Trophoblast cell (in vitro differentiated cells and primary cell): Measurements from ENCODE around the gene CUEDC1.
A peak's percentile ranks its signal among the peaks of the same experiment; 100 is the strongest.

Experiments used
- DNase-seq, 2 donors: peaks; one replicate each; pipeline ENCODE4 v3.0.0-alpha.2; 2016
- H2AFZ ChIP-seq: 2 replicates; pipeline ENCODE4 v1.6.1; 2013; ENCODE audit warnings: low read length, moderate library complexity, mild to moderate bottlenecking; ENCODE audit not compliant: insufficient read depth, poor library complexity
- H2AK5ac ChIP-seq: 2 replicates; pipeline ENCODE4 v1.6.1; 2013; ENCODE audit warnings: mild to moderate bottlenecking, low read length
- H2BK120ac ChIP-seq: 2 replicates; pipeline ENCODE4 v1.6.1; 2013; ENCODE audit warnings: low read length, mild to moderate bottlenecking, moderate library complexity; ENCODE audit not compliant: insufficient read depth, poor library complexity
- H2BK12ac ChIP-seq: 2 replicates; pipeline ENCODE4 v1.6.1; 2013; ENCODE audit warnings: mild to moderate bottlenecking, low read length, moderate library complexity
- H2BK5ac ChIP-seq: 2 replicates; pipeline ENCODE4 v1.6.1; 2013; ENCODE audit warnings: low read length, low read depth, moderate library complexity, mild to moderate bottlenecking; ENCODE audit not compliant: poor library complexity
- H3K14ac ChIP-seq: 2 replicates; pipeline ENCODE4 v1.6.1; 2013; ENCODE audit warnings: mild to moderate bottlenecking, low read length
- H3K18ac ChIP-seq: 2 replicates; pipeline ENCODE4 v1.6.1; 2013; ENCODE audit warnings: mild to moderate bottlenecking, low read length
- H3K23ac ChIP-seq: 2 replicates; pipeline ENCODE4 v1.6.1; 2013; ENCODE audit warnings: low read length
- H3K27ac ChIP-seq: 2 replicates; pipeline ENCODE4 v1.5.1; 2013; ENCODE audit warnings: low read depth, mild to moderate bottlenecking, inconsistent platforms, low read length, moderate library complexity
- H3K27me3 ChIP-seq: 2 replicates; pipeline ENCODE4 v1.6.1; 2013; ENCODE audit warnings: inconsistent platforms, mild to moderate bottlenecking, low read length, moderate library complexity; ENCODE audit not compliant: insufficient read depth
- H3K36me3 ChIP-seq, 2 experiments: 1 replicate in 1 of 2; 2 replicates in 1 of 2; pipeline ENCODE4 v1.6.1; 2013; ENCODE audit warnings: low read length in 2 of 2, mild to moderate bottlenecking in 2 of 2, moderate library complexity in 1 of 2; ENCODE audit not compliant: insufficient read depth in 2 of 2, control insufficient read depth in 1 of 2
- H3K4ac ChIP-seq: 2 replicates; pipeline ENCODE4 v1.6.1; 2013; ENCODE audit warnings: low read depth, mild to moderate bottlenecking, low read length, moderate library complexity
- H3K4me1 ChIP-seq, 2 experiments: 1 replicate in 1 of 2; 2 replicates in 1 of 2; pipeline ENCODE4 v1.6.1; 2013; ENCODE audit warnings: low read length in 2 of 2, mild to moderate bottlenecking in 2 of 2, moderate library complexity in 1 of 2; ENCODE audit not compliant: insufficient read depth in 2 of 2, control insufficient read depth in 1 of 2
- H3K4me2 ChIP-seq: 2 replicates; pipeline ENCODE4 v1.6.1; 2013; ENCODE audit warnings: inconsistent platforms, mild to moderate bottlenecking, low read length, moderate library complexity
- H3K4me3 ChIP-seq: 2 replicates; pipeline ENCODE4 v1.5.1; 2013; ENCODE audit warnings: mild to moderate bottlenecking, low read depth, low read length, inconsistent platforms
- H3K79me1 ChIP-seq: one replicate; pipeline ENCODE4 v1.6.1; 2013; ENCODE audit warnings: low read length
- H3K79me2 ChIP-seq: 2 replicates; pipeline ENCODE4 v1.6.1; 2013; ENCODE audit warnings: low read length, mild to moderate bottlenecking; ENCODE audit not compliant: control insufficient read depth, insufficient read depth, poor library complexity
- H3K9ac ChIP-seq: 2 replicates; pipeline ENCODE4 v1.6.1; 2013; ENCODE audit warnings: mild to moderate bottlenecking, low read length
- H3K9me3 ChIP-seq: 2 replicates; pipeline ENCODE4 v1.6.1; 2013; ENCODE audit warnings: low read depth, mild to moderate bottlenecking, control low read depth, inconsistent platforms, low read length; ENCODE audit not compliant: insufficient read depth
- H4K12ac ChIP-seq: 2 replicates; pipeline ENCODE4 v1.6.1; 2013; ENCODE audit warnings: low read depth, mild to moderate bottlenecking, low read length, moderate library complexity
- H4K8ac ChIP-seq: 2 replicates; pipeline ENCODE4 v1.6.1; 2013; ENCODE audit warnings: low read depth, mild to moderate bottlenecking, low read length, moderate library complexity
- H4K91ac ChIP-seq: one replicate; pipeline ENCODE4 v1.6.1; 2013; ENCODE audit warnings: low read depth, mild to moderate bottlenecking, low read length, moderate library complexity
- WGBS: extraction: QIAGEN DNeasy Blood & Tissue Kit; methylation state at CpG from one replicate; pipeline ENCODE4 v1.1.7; 2013; ENCODE audit warnings: missing lambda C conversion rate; ENCODE audit not compliant: insufficient read length, insufficient coverage; ENCODE audit errors: extremely low coverage; 5-methylcytosine and 5-hydroxymethylcytosine counted together

CUEDC1 gene

GRCh38 chr17:57838453-57838852 is 116.8 kb downstream of the CUEDC1 start:
- H3K4me1 ChIP-seq: no peaks in the 10 kb centered on the region
- no peak overlapping the region for H3K4me2 ChIP-seq
- no CpG with 5 or more reads among the region's 4 CpGs for WGBS
- H3K4me3 ChIP-seq: no peak overlapping the region
- H2BK12ac ChIP-seq: no peak overlapping the region
- no peak overlapping the region for H3K4ac ChIP-seq
- no peak overlapping the region for H4K8ac ChIP-seq
- H4K91ac ChIP-seq: no peak overlapping the region
- H3K9me3 ChIP-seq: no peaks in the 10 kb centered on the region
- no peak overlapping the region for H3K9ac ChIP-seq
- no peaks in the 10 kb centered on the region for H3K79me1 ChIP-seq
- no peak overlapping the region for H3K14ac ChIP-seq
- no peak overlapping the region for H2BK120ac ChIP-seq
- H2BK5ac ChIP-seq: no peak overlapping the region
- H3K36me3 ChIP-seq: peaks cover 4 to 15% of the 10 kb centered on the region in 2 experiments
- no peak overlapping the region for H3K23ac ChIP-seq
- H3K79me2 ChIP-seq: no peaks in the 10 kb centered on the region
- no peaks in the 10 kb centered on the region for H3K27me3 ChIP-seq
- DNase-seq: peak in 1 of 2 donors; percentile 22
- H2AFZ ChIP-seq: no peak overlapping the region
- no peak overlapping the region for H3K18ac ChIP-seq
- no peak overlapping the region for H3K27ac ChIP-seq
- no peak overlapping the region for H2AK5ac ChIP-seq
- no peak overlapping the region for H4K12ac ChIP-seq

- H3K4me1 ChIP-seq: peaks cover 2 to 4% of the 10 kb centered on the region in 2 experiments
- H3K4me2 ChIP-seq: no peak overlapping the region
- H3K36me3 ChIP-seq: peaks cover 4 to 12% of the 10 kb centered on the region in 2 experiments
- H3K79me1 ChIP-seq: peaks cover 4% of the 10 kb centered on the region
- H3K4ac ChIP-seq: no peak overlapping the region
- H4K8ac ChIP-seq: no peak overlapping the region
- no peak overlapping the region for H3K4me3 ChIP-seq
- H3K18ac ChIP-seq: no peak overlapping the region
- no CpG with 5 or more reads among the region's 2 CpGs for WGBS
- H3K9ac ChIP-seq: no peak overlapping the region
- no peak overlapping the region for H2AFZ ChIP-seq
- H3K27ac ChIP-seq: no peak overlapping the region
- H2BK5ac ChIP-seq: no peak overlapping the region
- H2BK120ac ChIP-seq: no peak overlapping the region
- H3K23ac ChIP-seq: no peak overlapping the region
- DNase-seq: no peak
- no peak overlapping the region for H2AK5ac ChIP-seq
- H3K9me3 ChIP-seq: no peaks in the 10 kb centered on the region
- no peaks in the 10 kb centered on the region for H3K79me2 ChIP-seq
- H4K91ac ChIP-seq: no peak overlapping the region
- no peak overlapping the region for H4K12ac ChIP-seq
- H3K14ac ChIP-seq: no peak overlapping the region
- no peaks in the 10 kb centered on the region for H3K27me3 ChIP-seq
- H2BK12ac ChIP-seq: no peak overlapping the region
Measured at GRCh38 chr17:57835333-57835900, 119.8 kb downstream of the CUEDC1 start.

GRCh38 chr17:57834146-57834741 is 121.0 kb downstream of the CUEDC1 start:
- Histone ChIP-seq H2BK5ac (no peak overlapping the region), H3K4me1 (peaks cover 2 to 4% of the 10 kb centered on the region in 2 experiments), H4K91ac (no peak overlapping the region), H3K9me3 (no peaks in the 10 kb centered on the region), H2AFZ (no peak overlapping the region), H2BK12ac (no peak overlapping the region), H3K14ac (no peak overlapping the region), H3K36me3 (peaks cover 0 to 8% of the 10 kb centered on the region in 2 experiments), H3K18ac (no peak overlapping the region), H3K9ac (no peak overlapping the region), H3K23ac (no peak overlapping the region), H3K27ac (no peak overlapping the region), H3K4ac (no peak overlapping the region), H3K4me2 (no peak overlapping the region), H3K79me1 (peaks cover 4% of the 10 kb centered on the region), H4K12ac (no peak overlapping the region), H3K4me3 (no peak overlapping the region), H3K27me3 (no peaks in the 10 kb centered on the region), H2AK5ac (no peak overlapping the region), H3K79me2 (no peaks in the 10 kb centered on the region), H2BK120ac (no peak overlapping the region), H4K8ac (no peak overlapping the region)
- no CpG with 5 or more reads among the region's 13 CpGs for WGBS
- no peak for DNase-seq

GRCh38 chr17:57833179-57833939 is 121.9 kb downstream of the CUEDC1 start:
- peaks cover 0 to 1% of the 10 kb centered on the region in 2 experiments for H3K36me3 ChIP-seq
- no peak overlapping the region for H2BK120ac ChIP-seq
- no CpG with 5 or more reads among the region's 13 CpGs for WGBS
- H2AFZ ChIP-seq: peak overlapping the region; percentile 12
- H2BK12ac ChIP-seq: no peak overlapping the region
- no peak overlapping the region for H3K18ac ChIP-seq
- H3K79me2 ChIP-seq: no peaks in the 10 kb centered on the region
- H3K9me3 ChIP-seq: no peaks in the 10 kb centered on the region
- peaks cover 4% of the 10 kb centered on the region for H3K79me1 ChIP-seq
- H4K91ac ChIP-seq: no peak overlapping the region
- peaks cover 2 to 4% of the 10 kb centered on the region in 2 experiments for H3K4me1 ChIP-seq
- peak; percentile 39 to 78 for DNase-seq
- H3K4me3 ChIP-seq: no peak overlapping the region
- H3K14ac ChIP-seq: no peak overlapping the region
- H4K12ac ChIP-seq: no peak overlapping the region
- no peak overlapping the region for H3K23ac ChIP-seq
- H4K8ac ChIP-seq: peak overlapping the region; percentile 32
- H2AK5ac ChIP-seq: no peak overlapping the region
- no peaks in the 10 kb centered on the region for H3K27me3 ChIP-seq
- no peak overlapping the region for H3K4ac ChIP-seq
- H3K9ac ChIP-seq: no peak overlapping the region
- peak overlapping the region; percentile 0 for H3K27ac ChIP-seq
- no peak overlapping the region for H2BK5ac ChIP-seq
- H3K4me2 ChIP-seq: peak overlapping the region; percentile 79
